Activated T-helper 2 cell treated with anti-CD3 and anti-CD28 coated beads, Interferon-gamma antibody, Interleukin-2, Interleukin-4, amounts not matched to agents 10 μg/mL and 5 μg/mL and 100 μg/mL, durations not matched to agents 14 hours and 24 hours and 36 hours (primary cell): Measurements from ENCODE around the gene MSANTD2. TPM values are rescaled to one million over a fixed set of nuclear protein-coding genes. Genes with fewer than 3 reads are reported as not detected.

ENCODE experiments used
- DNase-seq: peaks from one replicate; pipeline ENCODE4 v3.0.0; 2021; ENCODE audit warnings: low spot score
- H3K27ac Mint-ChIP-seq: one replicate; pipeline ENCODE4 v1.8.0; 2021; ENCODE audit warnings: mixed read lengths
- H3K27me3 Mint-ChIP-seq: one replicate; pipeline ENCODE4 v1.8.0; 2021; ENCODE audit warnings: low read depth, mixed read lengths
- H3K36me3 Mint-ChIP-seq: one replicate; pipeline ENCODE4 v1.8.0; 2021; ENCODE audit warnings: low read depth, mixed read lengths
- H3K4me1 Mint-ChIP-seq: one replicate; pipeline ENCODE4 v1.8.0; 2021; ENCODE audit warnings: low read depth, mixed read lengths
- H3K4me3 Mint-ChIP-seq: one replicate; pipeline ENCODE4 v1.8.0; 2021; ENCODE audit warnings: low read depth, mild to moderate bottlenecking, moderate library complexity, mixed read lengths
- H3K9me3 Mint-ChIP-seq: one replicate; pipeline ENCODE4 v1.8.0; 2021; ENCODE audit warnings: mixed read lengths
- intact Hi-C: fragments of 100-400 bp; cut with micrococcal nuclease; formaldehyde crosslinking; loops from one replicate; pipeline ENCODE4 v1.15.1; 2023
- total RNA-seq: library from RNA; stranded (reverse); gene quantifications from 2 replicates; pipeline ENCODE4 v1.2.3, GENCODE V29; 2022

Gene MSANTD2
- 10.5 and 10.8 TPM in 2 replicates for total RNA-seq

- no peaks in the 10 kb centered on the region for H3K9me3 Mint-ChIP-seq
- H3K27me3 Mint-ChIP-seq = peaks cover 11% of the 10 kb centered on the region
- peaks cover 27% of the 10 kb centered on the region for H3K4me1 Mint-ChIP-seq
Measured at GRCh38 chr11:124800226-124800929, at the start of gene MSANTD2. MSANTD2 (minus strand) TSS chr11:124800406; CDS start chr11:124800380, 26 bp downstream.

DNA sequence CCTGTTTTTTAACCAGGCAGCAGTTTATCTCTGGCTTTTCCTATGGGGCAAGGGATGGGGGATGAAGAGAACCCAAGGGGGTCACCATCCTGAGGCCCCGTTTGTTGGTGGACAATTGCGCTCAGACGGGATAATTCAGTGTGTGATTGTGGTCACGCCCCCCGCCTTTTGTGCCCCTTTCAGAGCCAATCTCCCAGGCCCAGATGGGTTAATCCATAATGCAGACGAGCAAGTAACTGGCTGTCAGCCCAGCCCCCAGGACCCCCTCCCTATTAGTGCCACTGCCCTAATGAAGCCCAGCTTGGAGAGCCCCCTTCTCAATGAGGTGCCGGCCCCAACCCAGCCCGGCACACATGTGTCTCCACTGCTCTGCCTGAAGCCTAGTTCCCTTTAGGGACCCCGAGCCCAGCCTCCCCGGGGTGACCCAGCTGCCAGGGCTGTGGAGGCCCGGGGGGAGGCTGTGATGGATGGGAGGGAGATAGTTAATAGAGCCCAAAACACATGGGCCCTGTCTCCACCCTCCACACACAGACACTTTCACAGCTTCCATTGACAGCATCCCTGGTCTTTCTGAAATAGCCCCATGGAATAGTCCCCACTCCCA is 46.0 kb upstream of the MSANTD2 start:
- H3K4me1 Mint-ChIP-seq = no peaks in the 10 kb centered on the region

More at GRCh38 chr11:124800226-124800929, at the start of gene MSANTD2:
- peak; percentile 76 for DNase-seq
- peak within 1 kb of the TSS; percentile 80 for H3K27ac Mint-ChIP-seq
- intact Hi-C loops = loop anchor here (1.0 to 5.0 kb wide), 5 partner anchors 37 to 178 kb away; partner anchors contain the start of genes ESAM, SIAE, SPA17 and TBRG1
- peak within 1 kb of the TSS; percentile 92 for H3K4me3 Mint-ChIP-seq
- peaks cover 8% of the 10 kb centered on the region for H3K36me3 Mint-ChIP-seq

DNA sequence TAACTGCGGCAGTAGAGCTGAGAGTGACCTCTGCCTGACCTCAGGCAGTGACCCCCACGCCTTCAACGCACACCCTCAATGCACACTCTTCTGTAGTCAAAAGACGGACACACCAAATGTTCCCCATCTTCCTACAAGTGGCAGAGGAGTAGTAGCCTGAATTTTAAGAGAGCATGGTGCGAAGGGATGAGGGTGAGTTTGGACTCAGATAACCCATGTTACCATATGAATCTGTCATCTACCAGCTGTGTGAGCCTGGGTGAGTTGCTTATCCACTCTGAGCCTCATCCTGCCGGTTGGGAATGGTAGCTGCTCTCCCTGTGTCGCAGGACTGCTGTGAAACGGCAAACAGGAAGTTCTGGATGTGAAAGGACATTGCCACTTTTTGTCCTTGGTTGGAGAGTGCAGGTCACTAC is 44.5 kb upstream of the MSANTD2 start:
- Mint-ChIP-seq H3K4me1 (peaks cover 3% of the 10 kb centered on the region), H3K9me3 (no peaks in the 10 kb centered on the region), H3K27me3 (peaks cover 97% of the 10 kb centered on the region), H3K27ac (no peak overlapping the region), H3K4me3 (no peak overlapping the region), H3K36me3 (no peaks in the 10 kb centered on the region)
- no peak for DNase-seq
- intact Hi-C loops = loop anchor here (5.0 kb wide), 1 partner anchor 1867 kb away; no protein-coding TSS in a partner anchor

More for the DNA sequence above, 46.0 kb upstream of the MSANTD2 start:
- Mint-ChIP-seq H3K27me3 (peaks cover 93% of the 10 kb centered on the region), H3K27ac (no peak overlapping the region), H3K4me3 (no peak overlapping the region), H3K9me3 (no peaks in the 10 kb centered on the region), H3K36me3 (no peaks in the 10 kb centered on the region)
- intact Hi-C loops = no loop called here
- no peak for DNase-seq

- peaks cover 94% of the 10 kb centered on the region for H3K27me3 Mint-ChIP-seq
- H3K36me3 Mint-ChIP-seq = no peaks in the 10 kb centered on the region
- H3K4me3 Mint-ChIP-seq = no peak overlapping the region
- intact Hi-C loops = loop anchor here (1.0 to 5.0 kb wide), 2 partner anchors 21 to 1866 kb away; no protein-coding TSS in a partner anchor
- no peak overlapping the region for H3K27ac Mint-ChIP-seq
- no peak for DNase-seq
- H3K4me1 Mint-ChIP-seq = peaks cover 3% of the 10 kb centered on the region
- H3K9me3 Mint-ChIP-seq = no peaks in the 10 kb centered on the region
Measured at GRCh38 chr11:124843616-124843910, 43.4 kb upstream of the MSANTD2 start.

- Mint-ChIP-seq H3K9me3 (no peaks in the 10 kb centered on the region), H3K27ac (no peak overlapping the region), H3K36me3 (no peaks in the 10 kb centered on the region), H3K27me3 (peaks cover 87% of the 10 kb centered on the region), H3K4me1 (peaks cover 5% of the 10 kb centered on the region), H3K4me3 (no peak overlapping the region)
- no peak for DNase-seq
- intact Hi-C loops = loop anchor here (5.0 kb wide), 1 partner anchor 1865 kb away; no protein-coding TSS in a partner anchor
Measured at GRCh38 chr11:124842305-124842704, 42.1 kb upstream of the MSANTD2 start.

- no peak overlapping the region for H3K27ac Mint-ChIP-seq
- H3K27me3 Mint-ChIP-seq = peaks cover 84% of the 10 kb centered on the region
- intact Hi-C loops = loop anchor here (5.0 kb wide), 1 partner anchor 1865 kb away; no protein-coding TSS in a partner anchor
- peaks cover 8% of the 10 kb centered on the region for H3K4me1 Mint-ChIP-seq
- H3K36me3 Mint-ChIP-seq = no peaks in the 10 kb centered on the region
- DNase-seq = no peak
- no peaks in the 10 kb centered on the region for H3K9me3 Mint-ChIP-seq
- H3K4me3 Mint-ChIP-seq = no peak overlapping the region
Measured at GRCh38 chr11:124841840-124842239, 41.6 kb upstream of the MSANTD2 start.

DNA sequence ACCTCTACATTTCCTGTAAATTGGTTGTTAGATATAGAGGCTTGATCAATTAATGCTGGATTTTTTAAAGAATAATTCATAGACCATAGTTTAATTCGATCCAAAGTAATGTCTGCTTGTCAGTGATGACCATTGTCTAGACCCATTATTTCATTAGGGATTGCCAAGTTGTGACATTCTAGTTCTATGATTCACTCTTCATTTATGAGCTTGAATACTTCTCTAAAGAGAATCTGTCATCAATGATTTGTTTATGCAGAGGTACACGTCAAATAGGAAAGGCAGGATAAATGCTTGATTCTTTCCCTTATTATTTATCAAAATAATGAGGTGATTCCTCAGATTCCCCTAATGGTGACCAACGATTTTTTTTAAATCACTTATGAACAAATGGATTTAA is 41.0 kb upstream of the MSANTD2 start:
- H3K27me3 Mint-ChIP-seq = peaks cover 81% of the 10 kb centered on the region

GRCh38 chr11:124840666-124841065 is 40.5 kb upstream of the MSANTD2 start:
- Mint-ChIP-seq H3K36me3 (no peaks in the 10 kb centered on the region), H3K27me3 (peaks cover 78% of the 10 kb centered on the region), H3K27ac (no peak overlapping the region), H3K4me3 (no peak overlapping the region), H3K4me1 (peaks cover 14% of the 10 kb centered on the region), H3K9me3 (no peaks in the 10 kb centered on the region)
- no peak for DNase-seq
- intact Hi-C loops = loop anchor here (5.0 kb wide), 1 partner anchor 1863 kb away; no protein-coding TSS in a partner anchor

More for the DNA sequence above, 41.0 kb upstream of the MSANTD2 start:
- no peaks in the 10 kb centered on the region for H3K36me3 Mint-ChIP-seq
- H3K4me3 Mint-ChIP-seq = no peak overlapping the region
- intact Hi-C loops = loop anchor here (5.0 kb wide), 1 partner anchor 1864 kb away; no protein-coding TSS in a partner anchor
- H3K4me1 Mint-ChIP-seq = peaks cover 11% of the 10 kb centered on the region
- no peaks in the 10 kb centered on the region for H3K9me3 Mint-ChIP-seq
- no peak for DNase-seq
- no peak overlapping the region for H3K27ac Mint-ChIP-seq

DNA sequence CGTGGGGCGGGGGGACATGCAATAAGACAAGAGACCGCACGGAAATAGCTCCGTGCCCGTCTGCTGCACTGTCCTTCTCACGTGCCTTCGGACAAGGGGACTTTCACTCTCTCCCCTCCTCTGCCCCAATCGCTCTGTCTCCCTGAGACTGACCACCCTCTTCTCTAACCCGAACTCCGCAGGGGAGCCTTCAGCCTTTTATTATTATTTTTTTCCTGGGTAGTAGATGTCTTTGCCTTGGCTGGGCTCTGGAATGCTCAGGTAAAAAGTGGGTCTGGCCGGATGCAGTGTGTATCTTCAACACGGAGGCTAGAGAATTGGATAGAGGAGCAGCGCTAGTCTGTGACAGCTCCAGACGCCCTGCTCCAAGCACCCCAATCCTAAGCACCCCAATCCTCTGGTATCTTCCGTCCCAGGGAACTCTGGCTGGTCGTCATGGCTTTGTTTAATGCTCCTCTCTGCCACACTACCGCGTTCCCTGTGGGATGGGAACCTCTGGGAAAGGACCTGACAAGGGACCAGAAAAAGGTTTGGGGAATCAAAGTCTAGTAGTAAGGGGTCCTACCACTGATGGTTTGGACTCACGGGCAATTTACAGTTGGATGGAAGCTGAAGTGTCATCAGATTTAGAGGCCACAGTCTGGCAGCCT is 39.9 kb upstream of the MSANTD2 start:
- Mint-ChIP-seq H3K27ac (no peak overlapping the region), H3K9me3 (no peaks in the 10 kb centered on the region), H3K27me3 (peaks cover 77% of the 10 kb centered on the region), H3K36me3 (no peaks in the 10 kb centered on the region), H3K4me3 (peak overlapping the region; percentile 1), H3K4me1 (peaks cover 14% of the 10 kb centered on the region)
- no peak for DNase-seq
- intact Hi-C loops = loop anchor here (5.0 kb wide), 2 partner anchors 423 to 1863 kb away; no protein-coding TSS in a partner anchor

DNA sequence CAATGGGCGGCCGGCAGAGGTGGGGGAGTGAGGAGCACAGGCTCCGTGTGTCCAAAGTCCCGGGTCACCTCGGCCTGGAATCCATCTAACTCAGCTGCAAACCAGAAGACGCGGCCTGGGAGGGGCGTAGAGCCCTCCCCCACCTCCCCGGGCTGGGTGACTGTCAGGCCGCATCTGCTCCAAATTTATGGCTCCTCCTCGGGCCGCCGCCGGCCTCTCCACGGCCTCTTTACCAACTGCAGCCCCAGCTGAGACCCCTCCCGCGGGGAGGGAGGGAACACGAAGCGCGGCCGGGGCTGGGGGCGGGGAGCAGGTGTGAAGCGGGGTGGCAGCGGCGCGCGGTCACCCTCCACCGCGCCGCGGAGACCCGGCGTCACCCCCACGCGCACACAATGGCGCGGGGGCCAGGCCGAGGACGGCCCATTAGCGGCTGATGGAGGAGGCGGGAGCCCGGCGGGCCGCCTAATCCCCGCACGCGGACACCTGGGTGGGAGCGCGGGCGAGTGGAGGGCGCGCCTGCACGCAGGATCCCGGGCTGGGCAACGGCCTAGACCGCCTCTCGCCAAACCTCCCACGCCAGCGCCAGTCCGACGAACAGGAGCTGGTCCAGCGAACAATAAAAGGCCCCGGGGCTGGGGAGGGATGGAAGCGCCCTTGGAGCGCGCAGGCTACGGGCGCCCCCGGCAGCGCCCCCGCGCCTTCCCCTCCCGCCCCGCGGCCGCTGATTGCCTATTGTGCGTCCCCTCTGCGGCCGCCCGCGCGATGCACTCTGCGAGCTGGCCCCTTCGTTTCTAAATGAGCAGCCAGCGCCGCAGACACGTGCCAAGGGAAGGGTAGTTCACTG is 39.1 kb upstream of the MSANTD2 start:
- H3K9me3 Mint-ChIP-seq = no peaks in the 10 kb centered on the region
- no peak for DNase-seq
- intact Hi-C loops = loop anchor here (5.0 kb wide), 1 partner anchor 422 kb away; no protein-coding TSS in a partner anchor
- no peak overlapping the region for H3K27ac Mint-ChIP-seq
- H3K27me3 Mint-ChIP-seq = peaks cover 69% of the 10 kb centered on the region
- peaks cover 14% of the 10 kb centered on the region for H3K4me1 Mint-ChIP-seq
- no peaks in the 10 kb centered on the region for H3K36me3 Mint-ChIP-seq
- H3K4me3 Mint-ChIP-seq = no peak overlapping the region

- no peaks in the 10 kb centered on the region for H3K9me3 Mint-ChIP-seq
- peaks cover 14% of the 10 kb centered on the region for H3K4me1 Mint-ChIP-seq
- H3K4me3 Mint-ChIP-seq = no peak overlapping the region
- DNase-seq = no peak
- no peak overlapping the region for H3K27ac Mint-ChIP-seq
- H3K27me3 Mint-ChIP-seq = peaks cover 67% of the 10 kb centered on the region
- intact Hi-C loops = loop anchor here (5.0 kb wide), 1 partner anchor 421 kb away; no protein-coding TSS in a partner anchor
- H3K36me3 Mint-ChIP-seq = no peaks in the 10 kb centered on the region
Measured at GRCh38 chr11:124838805-124839127, 38.6 kb upstream of the MSANTD2 start.

- peaks cover 58% of the 10 kb centered on the region for H3K27me3 Mint-ChIP-seq
- no peaks in the 10 kb centered on the region for H3K36me3 Mint-ChIP-seq
- DNase-seq = no peak
- intact Hi-C loops = loop anchor here (1.0 to 5.0 kb wide), 7 partner anchors 30 to 420 kb away; partner anchors contain the start of genes ESAM, MSANTD2, SIAE and SPA17
- no peak overlapping the region for H3K4me3 Mint-ChIP-seq
- peaks cover 14% of the 10 kb centered on the region for H3K4me1 Mint-ChIP-seq
- H3K9me3 Mint-ChIP-seq = no peaks in the 10 kb centered on the region
- H3K27ac Mint-ChIP-seq = no peak overlapping the region
Measured at GRCh38 chr11:124837491-124837856, 37.3 kb upstream of the MSANTD2 start.
